ENCODE data around the gene OSM.
A peak's percentile ranks its signal among the peaks of the same experiment; 100 is the strongest.

The OSM gene

DNA sequence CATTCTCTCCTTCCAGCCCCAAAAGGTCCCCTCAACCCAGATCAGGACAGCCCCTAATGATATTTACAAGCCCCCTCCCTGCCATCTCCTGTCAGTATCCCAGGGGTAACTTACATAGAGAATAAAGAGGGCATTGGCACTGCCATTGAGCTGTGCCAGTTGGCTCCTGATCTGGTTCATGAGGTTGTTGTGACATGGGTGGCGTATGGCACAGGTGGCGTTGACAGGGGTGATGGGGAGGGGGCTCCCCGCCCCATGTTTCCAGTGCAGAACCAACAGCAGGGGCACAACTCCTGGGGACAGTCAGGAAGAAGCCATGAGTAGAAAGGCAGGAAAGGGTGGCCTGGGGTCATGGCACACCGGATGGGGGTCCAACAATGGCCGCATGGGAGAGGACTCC lies 22.0 kb downstream of the OSM start:
- POLR2A ChIA-PET, result interaction anchor here (1.3 kb wide), 1 partner anchor 48 kb away, joined by 4 read pairs; no protein-coding TSS in a partner anchor
- TF ChIP-seq, protein P1, sequence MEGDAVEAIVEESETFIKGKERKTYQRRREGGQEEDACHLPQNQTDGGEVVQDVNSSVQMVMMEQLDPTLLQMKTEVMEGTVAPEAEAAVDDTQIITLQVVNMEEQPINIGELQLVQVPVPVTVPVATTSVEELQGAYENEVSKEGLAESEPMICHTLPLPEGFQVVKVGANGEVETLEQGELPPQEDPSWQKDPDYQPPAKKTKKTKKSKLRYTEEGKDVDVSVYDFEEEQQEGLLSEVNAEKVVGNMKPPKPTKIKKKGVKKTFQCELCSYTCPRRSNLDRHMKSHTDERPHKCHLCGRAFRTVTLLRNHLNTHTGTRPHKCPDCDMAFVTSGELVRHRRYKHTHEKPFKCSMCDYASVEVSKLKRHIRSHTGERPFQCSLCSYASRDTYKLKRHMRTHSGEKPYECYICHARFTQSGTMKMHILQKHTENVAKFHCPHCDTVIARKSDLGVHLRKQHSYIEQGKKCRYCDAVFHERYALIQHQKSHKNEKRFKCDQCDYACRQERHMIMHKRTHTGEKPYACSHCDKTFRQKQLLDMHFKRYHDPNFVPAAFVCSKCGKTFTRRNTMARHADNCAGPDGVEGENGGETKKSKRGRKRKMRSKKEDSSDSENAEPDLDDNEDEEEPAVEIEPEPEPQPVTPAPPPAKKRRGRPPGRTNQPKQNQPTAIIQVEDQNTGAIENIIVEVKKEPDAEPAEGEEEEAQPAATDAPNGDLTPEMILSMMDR (IDR thresholded peaks at IDR 0.05; ENCODE audit: insufficient read depth, low read length, missing control alignments), result no peak
- peak overlapping the region; percentile 75 for H3K4me3 ChIP-seq (ENCODE audit: low read depth, low read length)
- CTCF ChIA-PET, result interaction anchor here (3.8 kb wide), 1 partner anchor 136 kb away, joined by 19 read pairs; no protein-coding TSS in a partner anchor
- no peak for DNase-seq (ENCODE audit: low read depth, low spot score)

DNA sequence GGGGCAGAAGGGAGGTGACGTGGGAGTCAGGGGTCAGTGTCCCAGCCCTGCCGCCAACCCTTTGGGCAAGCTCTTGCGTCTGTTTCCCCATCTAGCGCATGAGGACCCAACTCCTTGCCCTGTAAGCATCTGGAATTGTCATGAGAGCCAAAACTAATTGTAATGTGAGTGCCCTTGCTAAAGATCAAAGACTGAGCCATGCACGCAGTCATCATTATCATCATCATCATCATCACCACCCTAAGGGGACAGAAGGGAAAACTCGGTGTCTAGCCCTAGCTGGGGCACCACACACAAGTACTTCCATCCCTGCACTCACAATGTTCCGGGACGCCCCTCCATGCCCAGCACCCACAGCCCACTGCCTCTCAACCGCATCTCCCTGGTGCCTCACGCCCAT lies 22.6 kb downstream of the OSM start:
- CTCF ChIA-PET, result interaction anchor here (3.8 kb wide), 1 partner anchor 135 kb away, joined by 19 read pairs; no protein-coding TSS in a partner anchor
- DNase-seq (ENCODE audit: low read depth, low spot score), result no peak
- POLR2A ChIA-PET, result no interaction called here
- H3K4me3 ChIP-seq (ENCODE audit: low read depth, low read length), result peak overlapping the region; percentile 75; the same call in 1 of the 2 replicates
- TF ChIP-seq, protein P1 (IDR thresholded peaks at IDR 0.05; ENCODE audit: insufficient read depth, low read length, missing control alignments), result no peak

DNA sequence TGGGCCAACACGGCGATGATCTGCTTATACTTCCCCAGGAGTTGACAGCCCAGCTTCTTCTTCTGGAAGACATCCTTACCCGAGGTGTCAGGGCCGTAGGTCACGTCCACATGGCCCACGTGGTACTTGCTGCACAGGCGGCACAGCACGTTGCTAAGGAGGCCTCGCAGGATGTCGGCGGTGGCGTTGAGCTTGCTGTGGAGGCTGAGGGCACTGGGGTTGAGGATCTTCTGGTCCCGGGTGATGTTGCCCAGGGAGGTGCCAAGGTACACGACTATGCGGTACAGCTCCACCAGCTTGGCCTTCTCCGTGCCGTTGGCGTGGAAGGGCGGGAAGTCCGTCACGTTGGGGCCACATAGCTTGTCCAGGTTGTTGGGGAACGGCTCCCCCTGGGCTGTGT lies 23.0 kb downstream of the OSM start:
- CTCF ChIA-PET, result interaction anchor here (3.8 kb wide), 1 partner anchor 135 kb away, joined by 19 read pairs; no protein-coding TSS in a partner anchor
- no peak overlapping the region for H3K4me3 ChIP-seq (ENCODE audit: low read depth, low read length)
- TF ChIP-seq, protein P1 (IDR thresholded peaks at IDR 0.05; ENCODE audit: insufficient read depth, low read length, missing control alignments), result no peak
- no peak for DNase-seq (ENCODE audit: low read depth, low spot score)
- POLR2A ChIA-PET, result no interaction called here

DNA sequence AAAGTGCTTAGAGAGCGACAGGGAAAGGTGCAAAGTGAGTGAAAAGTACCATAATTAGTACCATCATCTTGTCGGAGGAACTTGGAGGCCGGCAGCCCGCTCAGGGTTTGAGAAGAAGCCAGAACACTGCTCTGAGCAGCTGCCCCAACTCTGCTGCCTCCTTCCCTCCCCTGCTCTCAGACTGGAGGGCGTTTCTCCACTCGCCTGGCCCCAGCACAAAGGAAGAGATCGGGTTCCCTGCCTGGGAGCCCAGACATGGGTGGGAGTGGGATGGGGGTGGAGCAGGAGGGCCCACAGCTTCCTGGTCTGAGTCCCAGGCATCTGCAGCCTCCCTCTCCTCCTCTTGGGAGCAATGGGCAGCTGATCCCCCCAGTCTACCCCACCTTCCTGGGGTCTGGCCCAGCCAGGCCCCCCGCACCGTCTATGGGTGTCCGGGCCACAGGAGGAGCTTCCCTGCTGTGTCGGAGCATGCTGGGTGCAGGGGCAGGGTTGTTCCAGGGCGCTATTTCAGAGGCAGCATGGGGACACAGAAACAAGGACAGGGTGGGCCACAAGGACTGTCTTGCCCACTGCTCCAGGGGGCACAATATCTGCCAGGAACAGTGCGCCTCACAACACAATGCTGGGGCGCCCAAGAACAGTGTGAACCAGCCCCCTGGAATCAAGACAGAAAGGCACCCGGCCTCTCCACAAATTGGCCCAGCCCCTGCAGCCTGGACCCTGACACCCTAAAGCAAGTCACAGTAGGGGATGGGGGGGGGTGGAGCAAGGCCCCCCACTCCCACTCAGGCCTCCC lies 24.9 kb downstream of the OSM start:
- CTCF ChIA-PET, result interaction anchor here (0.8 to 1.1 kb wide), 4 partner anchors 13 to 133 kb away, joined by 3 to 4 read pairs (median 3); no protein-coding TSS in a partner anchor
- TF ChIP-seq, protein P1 (IDR thresholded peaks at IDR 0.05; ENCODE audit: insufficient read depth, low read length, missing control alignments), result no peak
- POLR2A ChIA-PET, result no interaction called here
- no peak for DNase-seq (ENCODE audit: low read depth, low spot score)
- H3K4me3 ChIP-seq (ENCODE audit: low read depth, low read length), result no peak overlapping the region

DNA sequence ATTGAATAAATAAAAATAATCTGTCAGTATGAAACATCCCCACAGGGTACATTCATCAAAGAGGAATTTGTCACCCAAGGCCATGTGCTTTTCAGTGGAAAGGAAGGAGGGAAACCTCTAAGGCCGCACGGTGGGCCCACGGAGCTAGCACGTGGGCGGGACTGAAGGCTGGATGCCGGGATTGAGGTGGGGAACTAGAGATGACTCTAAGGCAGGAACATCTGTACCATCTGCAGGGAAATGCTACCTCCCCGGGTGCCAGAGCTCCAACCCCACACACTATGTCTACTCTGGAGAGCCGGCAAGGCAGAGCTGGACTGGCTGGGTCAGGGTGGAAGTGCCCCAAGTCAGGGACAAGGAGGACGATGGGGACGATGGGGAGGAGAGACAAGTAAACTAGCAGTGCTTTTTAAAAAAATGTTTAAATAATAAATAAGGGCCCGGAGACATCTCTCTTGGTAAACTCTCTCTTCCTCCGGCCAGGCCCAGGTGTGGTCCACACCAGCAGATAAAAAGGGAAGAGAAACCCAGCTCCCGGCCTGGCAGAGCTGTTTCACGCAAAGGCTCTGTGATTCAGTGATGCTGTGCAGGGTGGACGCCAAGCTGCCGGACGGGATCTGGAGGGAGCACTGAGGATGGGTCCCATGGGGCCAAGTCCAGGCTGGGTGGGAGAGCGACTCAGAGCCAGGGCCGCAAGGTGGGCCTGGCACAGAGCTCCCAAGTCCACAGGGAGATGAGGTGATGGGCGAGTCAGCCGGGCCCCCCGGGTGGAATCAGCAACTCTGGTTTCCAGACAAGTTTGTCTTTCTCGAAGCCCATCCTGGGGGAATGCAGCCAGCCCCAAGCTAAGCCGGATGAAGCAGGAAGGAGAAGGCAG lies 25.9 kb downstream of the OSM start:
- TF ChIP-seq, protein P1 (IDR thresholded peaks at IDR 0.05; ENCODE audit: insufficient read depth, low read length, missing control alignments), result no peak
- ChIA-PET POLR2A (interaction anchor here (1.4 kb wide), 1 partner anchor 44 kb away, joined by 6 read pairs; no protein-coding TSS in a partner anchor), CTCF (interaction anchor here (0.7 to 7.9 kb wide), 3 partner anchors 23 to 134 kb away, joined by 3 to 48 read pairs (median 4); no protein-coding TSS in a partner anchor)
- DNase-seq (ENCODE audit: low read depth, low spot score), result no peak
- H3K4me3 ChIP-seq (ENCODE audit: low read depth, low read length), result no peak overlapping the region
